ENCODE results near the gene EXOC7.
"Not testable (repeated sequence)": the region's sequence is repeated elsewhere in the genome, so short reads cannot be mapped to it uniquely, and the experiment has no call there.

- TF ChIP-seq, protein P1, sequence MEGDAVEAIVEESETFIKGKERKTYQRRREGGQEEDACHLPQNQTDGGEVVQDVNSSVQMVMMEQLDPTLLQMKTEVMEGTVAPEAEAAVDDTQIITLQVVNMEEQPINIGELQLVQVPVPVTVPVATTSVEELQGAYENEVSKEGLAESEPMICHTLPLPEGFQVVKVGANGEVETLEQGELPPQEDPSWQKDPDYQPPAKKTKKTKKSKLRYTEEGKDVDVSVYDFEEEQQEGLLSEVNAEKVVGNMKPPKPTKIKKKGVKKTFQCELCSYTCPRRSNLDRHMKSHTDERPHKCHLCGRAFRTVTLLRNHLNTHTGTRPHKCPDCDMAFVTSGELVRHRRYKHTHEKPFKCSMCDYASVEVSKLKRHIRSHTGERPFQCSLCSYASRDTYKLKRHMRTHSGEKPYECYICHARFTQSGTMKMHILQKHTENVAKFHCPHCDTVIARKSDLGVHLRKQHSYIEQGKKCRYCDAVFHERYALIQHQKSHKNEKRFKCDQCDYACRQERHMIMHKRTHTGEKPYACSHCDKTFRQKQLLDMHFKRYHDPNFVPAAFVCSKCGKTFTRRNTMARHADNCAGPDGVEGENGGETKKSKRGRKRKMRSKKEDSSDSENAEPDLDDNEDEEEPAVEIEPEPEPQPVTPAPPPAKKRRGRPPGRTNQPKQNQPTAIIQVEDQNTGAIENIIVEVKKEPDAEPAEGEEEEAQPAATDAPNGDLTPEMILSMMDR (IDR thresholded peaks at IDR 0.05 in 8 of 11, conservative IDR thresholded peaks at IDR 0.05 in 3 of 11): not testable (repeated sequence)
- TF ChIP-seq POLR2A (IDR thresholded peaks at IDR 0.05): not testable (repeated sequence)
Observed at GRCh38 chr17:76042868-76043267, 60.7 kb downstream of the EXOC7 start.
